ENCODE measurements around the gene RNGTT.

DNA sequence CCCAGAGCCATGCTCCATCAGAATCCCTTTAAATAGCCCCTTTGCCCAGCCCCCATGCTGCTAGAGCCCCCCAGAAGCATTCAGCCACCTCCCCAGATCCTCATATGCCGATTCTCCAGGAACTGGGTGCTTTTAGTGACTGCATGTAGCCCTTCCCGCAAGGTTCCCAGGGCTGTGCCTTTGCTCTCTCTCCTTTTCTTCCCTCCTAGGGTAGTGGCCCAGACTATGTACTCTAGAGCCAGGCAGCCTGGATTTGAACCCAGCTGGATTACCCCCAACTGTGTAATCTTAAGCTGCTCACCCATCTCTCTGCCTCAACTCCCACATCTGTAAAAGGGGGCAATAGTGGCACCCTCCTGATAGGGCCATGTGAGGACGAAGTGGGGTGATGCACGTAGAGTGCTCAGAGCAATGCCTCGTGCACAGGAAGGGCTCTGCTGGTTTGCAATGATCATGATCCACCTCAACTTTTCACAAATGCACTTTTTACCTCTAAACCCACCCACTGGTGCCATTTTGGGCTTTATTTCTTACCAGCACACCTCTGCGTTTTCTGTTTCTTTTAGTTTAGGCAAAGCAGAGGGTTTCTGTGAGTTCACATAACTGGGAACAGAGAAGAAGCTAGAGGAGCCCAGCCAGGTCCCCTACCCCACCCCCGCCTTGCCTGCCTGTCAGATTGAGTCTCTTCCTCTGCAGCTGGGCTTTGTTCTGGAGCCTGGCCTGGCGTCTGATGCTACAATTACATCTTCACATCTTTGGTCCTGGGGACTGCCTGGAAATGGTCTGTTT lies 396.5 kb downstream of the RNGTT start:
- TF ChIP-seq POLR2A (IDR thresholded peaks at IDR 0.05) = no peak
- TF ChIP-seq, protein P1, sequence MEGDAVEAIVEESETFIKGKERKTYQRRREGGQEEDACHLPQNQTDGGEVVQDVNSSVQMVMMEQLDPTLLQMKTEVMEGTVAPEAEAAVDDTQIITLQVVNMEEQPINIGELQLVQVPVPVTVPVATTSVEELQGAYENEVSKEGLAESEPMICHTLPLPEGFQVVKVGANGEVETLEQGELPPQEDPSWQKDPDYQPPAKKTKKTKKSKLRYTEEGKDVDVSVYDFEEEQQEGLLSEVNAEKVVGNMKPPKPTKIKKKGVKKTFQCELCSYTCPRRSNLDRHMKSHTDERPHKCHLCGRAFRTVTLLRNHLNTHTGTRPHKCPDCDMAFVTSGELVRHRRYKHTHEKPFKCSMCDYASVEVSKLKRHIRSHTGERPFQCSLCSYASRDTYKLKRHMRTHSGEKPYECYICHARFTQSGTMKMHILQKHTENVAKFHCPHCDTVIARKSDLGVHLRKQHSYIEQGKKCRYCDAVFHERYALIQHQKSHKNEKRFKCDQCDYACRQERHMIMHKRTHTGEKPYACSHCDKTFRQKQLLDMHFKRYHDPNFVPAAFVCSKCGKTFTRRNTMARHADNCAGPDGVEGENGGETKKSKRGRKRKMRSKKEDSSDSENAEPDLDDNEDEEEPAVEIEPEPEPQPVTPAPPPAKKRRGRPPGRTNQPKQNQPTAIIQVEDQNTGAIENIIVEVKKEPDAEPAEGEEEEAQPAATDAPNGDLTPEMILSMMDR (IDR thresholded peaks at IDR 0.05) = no peak
